Astrocyte (in vitro differentiated cells and primary cell): ENCODE measurements around the gene P2RX4. TPM values are rescaled to one million over a fixed set of nuclear protein-coding genes. Genes with fewer than 3 reads are reported as not detected.
A peak's percentile ranks its signal among the peaks of the same experiment; 100 is the strongest.

Experiments
- DNase-seq: peaks from one replicate; pipeline ENCODE4 v3.0.0-alpha.2; 2010; ENCODE audit warnings: low read depth
- FAIRE-seq: peaks from 2 replicates; lab custom pipeline; 2011; peaks lifted over from hg19 to GRCh38; lab: Jason Lieb, UNC
- H2AFZ ChIP-seq: 2 replicates; pipeline ENCODE4 v1.6.0; 2012; ENCODE audit warnings: low read depth, low read length, inconsistent platforms
- H3K27ac ChIP-seq: 2 replicates; pipeline ENCODE4 v1.5.1; 2011; ENCODE audit warnings: low read depth, low read length, inconsistent platforms
- H3K27me3 ChIP-seq: 2 replicates; pipeline ENCODE4 v1.6.0; 2011; ENCODE audit warnings: low read length, inconsistent platforms; ENCODE audit not compliant: insufficient read depth
- H3K36me3 ChIP-seq: 2 replicates; pipeline ENCODE4 v1.5.1; 2011; ENCODE audit warnings: low read length, inconsistent platforms; ENCODE audit not compliant: insufficient read depth
- H3K4me1 ChIP-seq: 2 replicates; pipeline ENCODE4 v1.5.1; 2011; ENCODE audit warnings: low read length, inconsistent platforms; ENCODE audit not compliant: insufficient read depth
- H3K4me2 ChIP-seq: 2 replicates; pipeline ENCODE4 v1.6.0; 2012; ENCODE audit warnings: low read length, inconsistent platforms
- H3K4me3 ChIP-seq: 2 replicates; pipeline ENCODE4 v1.5.1; 2011; ENCODE audit warnings: low read depth, mild to moderate bottlenecking, low read length, inconsistent platforms; ENCODE audit not compliant: insufficient read depth
- H3K79me2 ChIP-seq: 2 replicates; pipeline ENCODE4 v1.6.0; 2012; ENCODE audit warnings: mild to moderate bottlenecking, low read length, inconsistent platforms; ENCODE audit not compliant: insufficient read depth
- H3K9ac ChIP-seq: 2 replicates; pipeline ENCODE4 v1.6.0; 2012; ENCODE audit warnings: mild to moderate bottlenecking, low read length, inconsistent platforms
- H3K9me3 ChIP-seq: 2 replicates; pipeline ENCODE4 v1.5.1; 2012; ENCODE audit warnings: low read depth, mild to moderate bottlenecking, low read length, inconsistent platforms; ENCODE audit not compliant: insufficient read depth
- H4K20me1 ChIP-seq: 2 replicates; pipeline ENCODE4 v1.6.0; 2012; ENCODE audit warnings: low read length, inconsistent platforms; ENCODE audit not compliant: insufficient read depth
- H3K27ac Mint-ChIP-seq: one replicate; pipeline ENCODE4 v1.8.0; 2021; ENCODE audit warnings: mild to moderate bottlenecking, mixed read lengths; ENCODE audit not compliant: unreplicated experiment
- H3K27me3 Mint-ChIP-seq: one replicate; pipeline ENCODE4 v1.8.0; 2021; ENCODE audit warnings: low read depth, mixed read lengths; ENCODE audit not compliant: unreplicated experiment
- H3K36me3 Mint-ChIP-seq: one replicate; pipeline ENCODE4 v1.8.0; 2021; ENCODE audit warnings: low read depth, mixed read lengths; ENCODE audit not compliant: unreplicated experiment
- H3K4me1 Mint-ChIP-seq: one replicate; pipeline ENCODE4 v1.8.0; 2021; ENCODE audit warnings: low read depth, mixed read lengths; ENCODE audit not compliant: unreplicated experiment
- H3K4me3 Mint-ChIP-seq: one replicate; pipeline ENCODE4 v1.8.0; 2021; ENCODE audit warnings: mild to moderate bottlenecking, moderate library complexity, mixed read lengths; ENCODE audit not compliant: unreplicated experiment
- H3K9me3 Mint-ChIP-seq: one replicate; pipeline ENCODE4 v1.8.0; 2021; ENCODE audit warnings: mild to moderate bottlenecking, mixed read lengths; ENCODE audit not compliant: unreplicated experiment
- CTCF ChIP-seq: IDR thresholded peaks from 2 replicates; pipeline ENCODE4 v1.5.1; 2011; ENCODE audit warnings: low read depth, mild to moderate bottlenecking, inconsistent platforms, low read length, moderate library complexity; ENCODE audit not compliant: insufficient read depth
- EZH2 ChIP-seq: IDR thresholded peaks from 2 replicates; pipeline ENCODE4 v1.6.1; 2012; ENCODE audit warnings: mild to moderate bottlenecking, low read length, inconsistent platforms; ENCODE audit not compliant: insufficient read depth
- total RNA-seq: library from RNA; stranded (reverse); gene quantifications from 2 replicates; pipeline ENCODE4 v1.2.1, GENCODE V29; 2021

Gene P2RX4
- total RNA-seq, 1 donor from 2014 or later: 13.9 TPM

DNA sequence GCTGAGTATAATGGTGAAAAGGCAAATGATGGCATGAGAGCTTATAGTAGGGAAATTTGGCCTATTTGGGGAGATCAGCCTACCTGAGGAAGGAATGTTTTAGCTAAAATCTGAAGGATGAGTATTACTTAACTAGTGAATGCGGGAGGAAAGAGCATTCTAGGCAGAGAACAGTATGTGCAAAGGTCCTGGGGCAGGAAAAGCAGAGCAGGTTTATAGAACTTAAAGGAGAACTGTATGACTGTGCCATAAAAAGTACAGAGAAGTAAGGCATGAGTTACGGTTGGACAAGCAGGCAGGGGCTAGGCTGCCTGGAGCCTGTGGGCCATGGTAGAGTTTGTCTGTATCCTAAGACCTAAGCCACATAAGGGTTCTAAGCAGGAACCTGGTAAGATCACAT lies 21.7 kb upstream of the P2RX4 start:
- no peaks in the 10 kb centered on the region for H3K9me3 ChIP-seq
- no peak overlapping the region for H3K4me2 ChIP-seq
- Mint-ChIP-seq H3K4me1 (peaks cover 29% of the 10 kb centered on the region), H3K27ac (no peak overlapping the region), H3K4me3 (no peak overlapping the region), H3K9me3 (peaks cover 2% of the 10 kb centered on the region), H3K36me3 (no peaks in the 10 kb centered on the region), H3K27me3 (peaks cover 2% of the 10 kb centered on the region)
- H3K36me3 ChIP-seq: no peaks in the 10 kb centered on the region
- H3K27ac ChIP-seq: no peak overlapping the region
- H3K79me2 ChIP-seq: no peaks in the 10 kb centered on the region
- TF ChIP-seq EZH2: no peak
- no peak for TF ChIP-seq CTCF
- H2AFZ ChIP-seq: no peak overlapping the region
- no peak overlapping the region for H3K9ac ChIP-seq
- no peak for DNase-seq
- H3K4me1 ChIP-seq: peaks cover 16% of the 10 kb centered on the region
- H4K20me1 ChIP-seq: no peaks in the 10 kb centered on the region
- H3K4me3 ChIP-seq: no peak overlapping the region
- FAIRE-seq: no peak
- H3K27me3 ChIP-seq: no peaks in the 10 kb centered on the region

- FAIRE-seq (no peak), DNase-seq (no peak)
- no peaks in the 10 kb centered on the region for H3K36me3 Mint-ChIP-seq
- H3K4me1 Mint-ChIP-seq: peaks cover 29% of the 10 kb centered on the region
- peak overlapping the region; percentile 77 for H3K27ac Mint-ChIP-seq
- H3K27me3 ChIP-seq: no peaks in the 10 kb centered on the region
- no peaks in the 10 kb centered on the region for H3K9me3 ChIP-seq
- no peaks in the 10 kb centered on the region for H3K79me2 ChIP-seq
- H3K4me3 ChIP-seq: no peak overlapping the region
- no peak overlapping the region for H2AFZ ChIP-seq
- H3K9me3 Mint-ChIP-seq: peaks cover 2% of the 10 kb centered on the region
- H3K27ac ChIP-seq: peak overlapping the region; percentile 27
- peaks cover 16% of the 10 kb centered on the region for H3K4me1 ChIP-seq
- no peak overlapping the region for H3K4me3 Mint-ChIP-seq
- peak overlapping the region; percentile 38 for H3K4me2 ChIP-seq
- H3K36me3 ChIP-seq: no peaks in the 10 kb centered on the region
- TF ChIP-seq CTCF: no peak
- TF ChIP-seq EZH2: no peak
- H4K20me1 ChIP-seq: no peaks in the 10 kb centered on the region
- H3K9ac ChIP-seq: peak overlapping the region; percentile 36
- H3K27me3 Mint-ChIP-seq: peaks cover 2% of the 10 kb centered on the region
Observed at GRCh38 chr12:121189131-121189530, 20.8 kb upstream of the P2RX4 start.

GRCh38 chr12:121189619-121190155 lies 20.2 kb upstream of the P2RX4 start:
- H3K4me3 ChIP-seq: no peak overlapping the region
- no peaks in the 10 kb centered on the region for H3K36me3 Mint-ChIP-seq

More at GRCh38 chr12:121189619-121190155, 20.2 kb upstream of the P2RX4 start:
- peaks cover 2% of the 10 kb centered on the region for H3K9me3 Mint-ChIP-seq
- peak overlapping the region; percentile 77 for H3K27ac Mint-ChIP-seq
- H3K4me1 Mint-ChIP-seq: peaks cover 29% of the 10 kb centered on the region
- H3K27me3 ChIP-seq: no peaks in the 10 kb centered on the region
- peak overlapping the region; percentile 38 for H3K4me2 ChIP-seq
- H3K79me2 ChIP-seq: no peaks in the 10 kb centered on the region
- H3K36me3 ChIP-seq: no peaks in the 10 kb centered on the region
- TF ChIP-seq CTCF (no peak), EZH2 (no peak)
- no peaks in the 10 kb centered on the region for H3K9me3 ChIP-seq
- no peak overlapping the region for H3K4me3 Mint-ChIP-seq
- no peak for DNase-seq
- H3K27me3 Mint-ChIP-seq: peaks cover 2% of the 10 kb centered on the region
- H3K9ac ChIP-seq: peak overlapping the region; percentile 36
- peaks cover 16% of the 10 kb centered on the region for H3K4me1 ChIP-seq
- H4K20me1 ChIP-seq: no peaks in the 10 kb centered on the region
- H3K27ac ChIP-seq: peak overlapping the region; percentile 27
- no peak for FAIRE-seq
- no peak overlapping the region for H2AFZ ChIP-seq
